H1 (cell line): ENCODE results near the gene OR2B3. TPM values are rescaled to one million over a fixed set of nuclear protein-coding genes. Genes with fewer than 3 reads are reported as not detected.
"Not testable (repeated sequence)": the region's sequence is repeated elsewhere in the genome, so short reads cannot be mapped to it uniquely, and the experiment has no call there.

Source experiments
- CTCF ChIA-PET: fragments of 300-600 bp; sonication (Branson Sonifier 250); formaldehyde crosslinking; loops from one replicate; lab custom pipeline; 2021; ENCODE audit not compliant: partially characterized antibody; lab: Charles Lee
- POLR2A ChIA-PET: fragments of 300-600 bp; sonication (Branson Sonifier 250); formaldehyde crosslinking; loops from one replicate; lab custom pipeline; 2021; ENCODE audit warnings: inconsistent platforms; ENCODE audit not compliant: partially characterized antibody; lab: Charles Lee
- DNase-seq, 2 experiments: peaks; one replicate each; pipeline versions ENCODE4 v3.0.0 to v3.0.0-alpha.2; 2010 to 2022; ENCODE audit warnings: low spot score in 2 of 2, low read depth in 1 of 2, mixed read lengths in 1 of 2
- FAIRE-seq: peaks from 2 replicates; lab custom pipeline; 2011; peaks lifted over from hg19 to GRCh38; lab: Jason Lieb, UNC
- H2AFZ ChIP-seq: 2 replicates; pipeline ENCODE4 v1.8.1; 2012; ENCODE audit warnings: low read length, inconsistent platforms
- H2AK5ac ChIP-seq: 2 replicates; pipeline ENCODE4 v1.6.1; 2013; ENCODE audit warnings: low read depth, low read length
- H2BK120ac ChIP-seq: replicated peaks from 2 replicates; pipeline ENCODE3; 2013; ENCODE audit warnings: low read depth, low read length, inconsistent platforms
- H2BK12ac ChIP-seq: 2 replicates; pipeline ENCODE4 v1.6.1; 2013; ENCODE audit warnings: low read depth, low read length
- H2BK15ac ChIP-seq: 2 replicates; pipeline ENCODE4 v1.6.1; 2013; ENCODE audit warnings: low read length
- H2BK20ac ChIP-seq: 2 replicates; pipeline ENCODE4 v1.6.1; 2013; ENCODE audit warnings: low read length
- H2BK5ac ChIP-seq: 2 replicates; pipeline ENCODE4 v1.6.1; 2013; ENCODE audit warnings: low read depth, low read length
- H3K14ac ChIP-seq: 2 replicates; pipeline ENCODE4 v1.6.1; 2013; ENCODE audit warnings: inconsistent platforms; ENCODE audit not compliant: insufficient read length
- H3K18ac ChIP-seq: 2 replicates; pipeline ENCODE4 v1.6.1; 2013; ENCODE audit warnings: low read length; ENCODE audit errors: extremely low read depth
- H3K23ac ChIP-seq: 2 replicates; pipeline ENCODE4 v1.6.1; 2013; ENCODE audit warnings: inconsistent platforms; ENCODE audit not compliant: insufficient read length
- H3K23me2 ChIP-seq: 2 replicates; pipeline ENCODE4 v1.6.1; 2013; ENCODE audit warnings: low read depth, low read length
- H3K27ac ChIP-seq: 2 replicates; pipeline ENCODE4 v1.6.1; 2011; ENCODE audit warnings: low read depth, low read length, inconsistent platforms
- H3K27me3 ChIP-seq, 4 experiments: replicated peaks in 1 of 4; 1 replicate in 1 of 4; 2 replicates in 3 of 4; pipeline versions ENCODE4 v1.6.1 to v1.8.1; 2011 to 2013; ENCODE audit warnings: low read length in 3 of 4, mild to moderate bottlenecking in 3 of 4, inconsistent platforms in 2 of 4, mixed read lengths in 2 of 4, moderate library complexity in 1 of 4; ENCODE audit not compliant: control insufficient read depth in 3 of 4, insufficient read depth in 3 of 4; ENCODE audit errors: extremely low read depth in 1 of 4
- H3K36me3 ChIP-seq, 4 experiments: 2 replicates each; pipeline versions ENCODE4 v1.6.1 to v1.8.1; 2011 to 2013; ENCODE audit warnings: mild to moderate bottlenecking in 4 of 4, low read length in 3 of 4, moderate library complexity in 2 of 4, control low read depth in 1 of 4, inconsistent platforms in 1 of 4; ENCODE audit not compliant: insufficient read depth in 4 of 4, control insufficient read depth in 2 of 4
- H3K4ac ChIP-seq: replicated peaks from 2 replicates; pipeline ENCODE3; 2013; ENCODE audit warnings: low read length, low read depth, mixed read lengths, inconsistent platforms; ENCODE audit not compliant: insufficient read length
- H3K4me1 ChIP-seq, 4 experiments: replicated peaks in 1 of 4; 1 replicate in 1 of 4; 2 replicates in 3 of 4; pipeline versions ENCODE4 v1.6.1 to v1.8.1; 2011 to 2013; ENCODE audit warnings: low read length in 3 of 4, inconsistent platforms in 2 of 4, mixed read lengths in 1 of 4; ENCODE audit not compliant: insufficient read depth in 4 of 4, control insufficient read depth in 3 of 4
- H3K4me2 ChIP-seq, 2 experiments: 2 replicates each; pipeline versions ENCODE4 v1.6.1 to v1.8.1; 2011 to 2013; ENCODE audit warnings: low read depth in 2 of 2, low read length in 2 of 2, control low read depth in 1 of 2, inconsistent platforms in 1 of 2, mild to moderate bottlenecking in 1 of 2; ENCODE audit not compliant: insufficient read depth in 1 of 2
- H3K4me3 ChIP-seq, 4 experiments: fragments of 200-600, 300-600 bp in 1 of 4; sonication (generic), shearing (Covaris generic), sonication (Bioruptor Twin) in 1 of 4; 2 replicates each; pipeline versions ENCODE4 v1.5.1 to v1.8.1; 2011 to 2016; ENCODE audit warnings: low read length in 4 of 4, low read depth in 3 of 4, control low read depth in 2 of 4, inconsistent platforms in 2 of 4, mild to moderate bottlenecking in 2 of 4, mixed read lengths in 1 of 4, moderate library complexity in 1 of 4; ENCODE audit not compliant: insufficient read depth in 2 of 4; ENCODE audit errors: extremely low read depth in 1 of 4
- H3K56ac ChIP-seq: replicated peaks from 2 replicates; pipeline ENCODE3; 2013; ENCODE audit warnings: low read depth, mild to moderate bottlenecking, mixed read lengths, low read length, inconsistent platforms; ENCODE audit not compliant: insufficient read length
- H3K79me1 ChIP-seq: 2 replicates; pipeline ENCODE4 v1.6.1; 2013; ENCODE audit warnings: low read depth, low read length, control low read depth
- H3K79me2 ChIP-seq, 2 experiments: 2 replicates each; pipeline versions ENCODE4 v1.6.1 to v1.8.1; 2012 to 2013; ENCODE audit warnings: low read length in 2 of 2, mild to moderate bottlenecking in 2 of 2, inconsistent platforms in 1 of 2; ENCODE audit not compliant: insufficient read depth in 2 of 2, control insufficient read depth in 1 of 2
- H3K9ac ChIP-seq, 4 experiments: replicated peaks in 1 of 4; 1 replicate in 1 of 4; 2 replicates in 3 of 4; pipeline versions ENCODE4 v1.6.1 to v1.8.1; 2011 to 2013; ENCODE audit warnings: low read depth in 3 of 4, low read length in 3 of 4, control low read depth in 2 of 4, mild to moderate bottlenecking in 2 of 4, moderate library complexity in 2 of 4, inconsistent platforms in 1 of 4; ENCODE audit errors: extremely low read depth in 1 of 4
- H3K9me3 ChIP-seq, 2 experiments: 2 replicates each; pipeline versions ENCODE4 v1.6.1 to v1.8.1; 2012 to 2013; ENCODE audit warnings: mild to moderate bottlenecking in 2 of 2, moderate library complexity in 2 of 2, control low read depth in 1 of 2, inconsistent platforms in 1 of 2, low read depth in 1 of 2, low read length in 1 of 2, mixed read lengths in 1 of 2; ENCODE audit not compliant: insufficient read depth in 2 of 2
- H4K20me1 ChIP-seq, 2 experiments: replicated peaks in 1 of 2; 2 replicates each; pipeline versions ENCODE3 to v1.8.1; 2011 to 2013; ENCODE audit warnings: inconsistent platforms in 2 of 2, low read length in 2 of 2, mild to moderate bottlenecking in 1 of 2; ENCODE audit not compliant: insufficient read depth in 2 of 2, control insufficient read depth in 1 of 2
- H4K5ac ChIP-seq: 2 replicates; pipeline ENCODE4 v1.6.1; 2013; ENCODE audit warnings: low read length, low read depth, mixed read lengths, inconsistent platforms; ENCODE audit not compliant: insufficient read length
- H4K8ac ChIP-seq: 2 replicates; pipeline ENCODE4 v1.8.0; 2013; ENCODE audit warnings: mild to moderate bottlenecking, moderate library complexity, low read length, inconsistent platforms; ENCODE audit not compliant: insufficient read depth; ENCODE audit errors: extremely low read depth
- H4K91ac ChIP-seq: replicated peaks from 2 replicates; pipeline ENCODE3; 2013; ENCODE audit warnings: low read length, mixed read lengths, inconsistent platforms; ENCODE audit not compliant: insufficient read length
- WGBS, 2 experiments: shearing (Covaris generic) in 1 of 2; methylation state at CpG; one replicate each; pipeline versions ENCODE4 v1.1.6 to v1.1.7; 2013 to 2015; ENCODE audit warnings: low lambda C conversion rate in 2 of 2, mixed read lengths in 2 of 2, inconsistent platforms in 1 of 2, low coverage in 1 of 2, missing lambda C conversion rate in 1 of 2; ENCODE audit not compliant: insufficient replicate concordance in 2 of 2, insufficient coverage in 1 of 2, insufficient read length in 1 of 2; ENCODE audit errors: extremely low coverage in 1 of 2, missing lambda C conversion rate in 1 of 2; 5-methylcytosine and 5-hydroxymethylcytosine counted together
- polyA plus RNA-seq, 7 experiments: library from polyadenylated mRNA; depleted of rRNA in 3 of 7; stranded (reverse) in 5 of 7; unstranded in 2 of 7; fragments of >200 nt in 5 of 7; fragments of 200-250 nt in 2 of 7; gene quantifications; 1 replicate in 5 of 7; 2 replicates in 1 of 7; 4 replicates in 1 of 7; pipeline versions ENCODE4 v1.2.1 to v1.2.3, GENCODE V29; 2011 to 2013; ENCODE audit warnings: missing spikeins in 2 of 7, mixed read lengths in 2 of 7
- total RNA-seq: library from RNA; stranded (reverse); fragmentation: NEBNext Ultra II Directional; extraction: Animal tissue kit (Norgen Biotek cat#: 25700); gene quantifications from 2 replicates; pipeline ENCODE4 v1.2.1, GENCODE V29; 2021

OR2B3 gene
- total and polyA plus RNA-seq, 2 of the 8 experiments (the other 6 are each of a cell fraction or from before 2014, with no cell fraction given): not detected

GRCh38 chr6:29114964-29115363, 27.9 kb upstream of the OR2B3 start:
- H4K5ac ChIP-seq, H3K79me1 ChIP-seq, H3K18ac ChIP-seq, H3K4ac ChIP-seq, H2BK5ac ChIP-seq, H4K91ac ChIP-seq, H3K9me3 ChIP-seq, H2BK120ac ChIP-seq, H2AFZ ChIP-seq, POLR2A ChIA-PET, H3K4me2 ChIP-seq, H3K23ac ChIP-seq, H3K4me3 ChIP-seq, H4K20me1 ChIP-seq, H2BK15ac ChIP-seq, H3K27me3 ChIP-seq, H3K14ac ChIP-seq, H3K4me1 ChIP-seq, H3K79me2 ChIP-seq, H3K9ac ChIP-seq, H2BK20ac ChIP-seq, FAIRE-seq, DNase-seq, H2AK5ac ChIP-seq, H4K8ac ChIP-seq, H2BK12ac ChIP-seq, H3K36me3 ChIP-seq, H3K23me2 ChIP-seq, H3K27ac ChIP-seq, H3K56ac ChIP-seq: not testable (repeated sequence)
- 100% methylated on average over 1 of the region's 3 CpGs; no CpG with 5 or more reads in 1 of the 2 experiments for WGBS, 2 experiments
- CTCF ChIA-PET: interaction anchor here (0.6 kb wide), 1 partner anchor 101 kb away, joined by 6 read pairs; no protein-coding TSS in a partner anchor
